Esophagus mucosa (tissue), 1 donor: ENCODE measurements around the gene MSH3. TPM values are rescaled to one million over a fixed set of nuclear protein-coding genes. Genes with fewer than 3 reads are reported as not detected.
"Not testable (repeated sequence)": the region's sequence is repeated elsewhere in the genome, so short reads cannot be mapped to it uniquely, and the experiment has no call there.

Source experiments
- ATAC-seq: fragments of 200-7000 bp; cut with Tn5 transposase; one replicate; pipeline ENCODE4 v1.9.1; 2020
- total RNA-seq: library from RNA; stranded (reverse); gene quantifications from one replicate; pipeline ENCODE4 v1.2.4, GENCODE V29; 2023
- donor health status: DM: yes; HTN: yes; CAD: no.

Gene MSH3
- total RNA-seq, 1 donor from 2014 or later, result 11.4 TPM

GRCh38 chr5:80860924-80861613 is 206.6 kb downstream of the MSH3 start:
- no peak for ATAC-seq

DNA sequence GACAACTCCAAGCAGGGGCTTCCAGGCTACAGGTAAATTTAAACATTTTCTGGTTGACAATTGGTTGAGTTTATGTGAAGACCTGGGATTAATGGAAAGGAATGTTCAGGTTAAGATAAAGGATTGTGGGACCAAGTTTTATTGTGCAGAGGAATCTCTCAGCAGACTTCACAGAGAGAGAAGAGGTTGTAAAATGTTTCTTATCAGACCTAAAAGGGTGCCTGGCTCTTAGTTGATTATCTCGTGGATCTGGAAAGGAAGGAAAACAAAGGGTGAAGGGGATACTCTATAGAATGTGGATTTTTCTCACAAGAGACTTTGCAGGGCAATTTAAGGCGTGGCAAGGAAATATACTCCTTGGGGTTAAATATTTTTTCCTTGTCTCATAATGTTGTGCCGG is 209.3 kb downstream of the MSH3 start:
- no peak for ATAC-seq

- ATAC-seq, result no peak
Measured at GRCh38 chr5:80864109-80864508, 209.7 kb downstream of the MSH3 start.

DNA sequence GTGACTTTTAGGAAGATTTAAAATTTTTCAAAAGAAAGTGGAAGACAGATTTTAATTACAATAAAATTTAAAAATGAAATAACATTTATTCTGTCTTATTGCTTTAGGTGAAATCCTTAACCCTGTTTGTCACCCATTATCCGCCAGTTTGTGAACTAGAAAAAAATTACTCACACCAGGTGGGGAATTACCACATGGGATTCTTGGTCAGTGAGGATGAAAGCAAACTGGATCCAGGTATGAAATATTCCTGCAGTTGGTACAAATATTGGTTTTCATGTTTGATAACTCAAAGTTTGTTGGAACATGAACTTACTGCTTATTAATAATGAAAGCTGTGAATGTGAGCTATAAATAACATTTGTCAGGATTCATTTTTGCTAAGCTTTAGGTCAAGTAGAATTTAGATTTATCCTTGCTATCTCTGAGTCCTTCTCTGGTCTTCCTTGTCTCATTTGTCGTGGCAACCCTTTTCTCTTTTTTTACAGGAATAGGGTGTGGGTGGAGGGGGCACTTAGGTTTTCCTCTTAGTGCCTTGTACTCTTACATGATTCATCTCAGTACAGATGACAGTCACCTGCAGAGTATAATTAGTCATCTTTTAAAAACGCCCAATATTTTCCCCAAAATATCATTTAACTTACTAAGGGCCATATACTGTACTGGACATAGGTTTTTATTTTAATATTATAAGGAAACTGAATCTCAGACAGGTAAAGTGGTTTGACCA is 210.4 kb downstream of the MSH3 start:
- ATAC-seq, result no peak

DNA sequence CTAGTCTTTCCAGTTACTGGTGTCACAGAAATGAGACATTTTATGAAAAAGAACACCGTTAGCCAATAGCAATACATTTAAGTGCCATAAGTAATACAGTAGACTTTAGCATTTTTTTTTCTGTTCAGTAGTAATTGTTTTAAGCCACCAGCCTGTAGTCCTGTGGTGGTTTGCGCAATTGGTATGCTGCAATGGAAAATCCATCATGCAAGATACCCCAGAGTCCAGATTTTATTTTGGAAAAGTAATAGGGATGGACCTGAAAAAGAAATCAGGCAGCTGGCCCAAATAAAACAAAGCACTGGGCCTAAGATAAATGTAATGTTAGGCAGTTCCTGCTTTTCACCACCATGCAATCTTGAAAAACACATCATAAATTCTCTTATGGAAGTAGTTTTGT is 211.1 kb downstream of the MSH3 start:
- no peak for ATAC-seq

DNA sequence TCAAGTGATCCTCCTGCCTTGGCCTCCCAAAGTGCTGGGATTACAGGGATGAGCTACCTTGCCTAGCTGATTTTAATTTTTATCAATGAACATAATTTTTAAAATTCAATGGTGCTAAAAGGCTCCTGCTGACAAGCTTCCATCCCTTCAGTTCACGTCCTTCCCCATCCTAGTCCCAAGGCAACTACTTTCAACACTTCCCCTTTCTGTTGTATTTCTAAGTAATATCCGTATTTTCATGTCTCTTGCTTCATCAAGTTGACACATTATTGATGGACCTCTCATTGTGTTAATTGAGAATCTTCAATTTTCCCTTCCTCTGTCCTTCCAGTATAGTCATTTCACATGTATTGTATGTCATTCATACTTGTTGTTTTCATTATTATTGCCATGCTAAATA is 211.9 kb downstream of the MSH3 start:
- ATAC-seq, result no peak

DNA sequence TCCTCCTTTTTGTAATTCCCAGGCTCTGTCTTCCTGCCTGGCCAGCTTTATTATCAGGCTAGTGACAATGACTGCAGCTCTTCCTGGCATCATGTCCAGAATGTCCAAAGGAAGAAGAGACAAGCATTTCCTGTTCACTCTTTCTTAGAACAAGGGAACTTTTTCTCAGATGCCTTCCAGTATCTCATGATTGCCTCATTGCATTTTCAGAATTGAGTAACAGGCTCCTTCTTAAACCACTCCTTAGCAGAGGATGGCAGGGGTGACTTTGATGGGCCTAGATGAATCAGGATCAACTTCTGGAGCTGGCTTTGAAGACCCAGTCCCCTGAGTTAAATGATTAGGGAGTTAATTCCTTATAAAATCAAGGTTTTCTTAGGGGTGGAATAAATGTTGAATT is 212.8 kb downstream of the MSH3 start:
- ATAC-seq, result no peak

DNA sequence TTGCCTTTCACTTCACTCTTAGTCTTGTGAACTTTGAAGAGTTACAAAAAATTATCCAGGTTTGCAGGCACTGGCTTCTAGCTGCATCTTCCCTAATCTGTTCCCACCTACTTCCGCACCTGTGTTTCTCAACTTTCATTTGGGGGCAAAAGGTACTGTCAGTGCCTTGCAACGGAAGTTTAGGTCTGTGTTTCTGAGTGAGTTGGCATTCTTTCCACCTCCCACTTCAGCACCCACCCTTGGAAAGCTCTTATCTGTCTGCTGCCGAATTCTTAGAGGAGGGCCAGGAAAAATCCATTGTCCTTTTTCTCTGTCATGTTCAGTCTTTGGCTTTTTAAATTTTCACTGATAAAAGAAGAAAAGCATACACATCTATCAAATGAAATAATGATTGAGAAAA is 216.0 kb downstream of the MSH3 start:
- no peak for ATAC-seq

- peak; percentile 37 for ATAC-seq
Measured at GRCh38 chr5:80871541-80871961, 217.1 kb downstream of the MSH3 start.

- ATAC-seq, result no peak
Measured at GRCh38 chr5:80874162-80874561, 219.7 kb downstream of the MSH3 start.

DNA sequence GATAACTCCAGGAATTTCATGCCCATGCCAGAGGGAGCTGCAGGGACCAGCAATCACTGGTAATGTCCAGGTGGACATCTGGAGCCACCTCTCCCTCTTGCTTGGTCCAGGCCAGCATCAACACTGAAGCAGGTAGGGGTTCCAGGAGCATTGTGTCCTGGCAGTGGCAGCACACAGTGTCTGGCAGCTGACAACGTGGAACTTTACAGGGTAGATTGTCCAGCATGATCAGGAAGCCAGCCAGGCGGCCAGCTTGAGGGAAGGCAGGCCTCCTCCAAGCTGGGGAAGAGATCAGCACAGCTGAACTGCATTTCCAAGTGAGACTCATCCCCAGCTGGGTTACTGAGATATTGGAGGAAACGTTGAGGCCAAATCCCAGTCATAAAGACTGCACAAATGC is 223.1 kb downstream of the MSH3 start:
- no peak for ATAC-seq

DNA sequence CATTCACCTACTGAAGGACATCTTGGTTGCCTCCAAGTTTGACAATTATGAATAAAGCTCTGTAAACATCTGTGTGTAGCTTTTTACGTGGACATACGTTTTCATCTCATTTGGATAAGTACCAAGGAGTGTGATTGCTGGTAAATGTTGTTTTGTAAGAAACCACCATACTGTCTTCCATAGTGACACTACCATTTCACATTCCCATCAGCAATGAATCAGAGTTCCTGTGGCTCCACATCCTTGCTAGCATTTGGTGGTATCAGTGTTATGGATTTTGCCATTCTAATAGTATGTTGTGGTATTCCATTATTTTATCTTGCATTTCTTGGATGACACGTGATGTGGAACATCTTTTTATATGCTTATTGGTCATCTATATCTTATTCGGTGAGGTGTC is 227.3 kb downstream of the MSH3 start:
- no peak for ATAC-seq

GRCh38 chr5:80883390-80883789 is 228.9 kb downstream of the MSH3 start:
- not testable (repeated sequence) for ATAC-seq

GRCh38 chr5:80884086-80884813 is 229.8 kb downstream of the MSH3 start:
- ATAC-seq, result no peak

- no peak for ATAC-seq
Measured at GRCh38 chr5:80884929-80885328, 230.5 kb downstream of the MSH3 start.

DNA sequence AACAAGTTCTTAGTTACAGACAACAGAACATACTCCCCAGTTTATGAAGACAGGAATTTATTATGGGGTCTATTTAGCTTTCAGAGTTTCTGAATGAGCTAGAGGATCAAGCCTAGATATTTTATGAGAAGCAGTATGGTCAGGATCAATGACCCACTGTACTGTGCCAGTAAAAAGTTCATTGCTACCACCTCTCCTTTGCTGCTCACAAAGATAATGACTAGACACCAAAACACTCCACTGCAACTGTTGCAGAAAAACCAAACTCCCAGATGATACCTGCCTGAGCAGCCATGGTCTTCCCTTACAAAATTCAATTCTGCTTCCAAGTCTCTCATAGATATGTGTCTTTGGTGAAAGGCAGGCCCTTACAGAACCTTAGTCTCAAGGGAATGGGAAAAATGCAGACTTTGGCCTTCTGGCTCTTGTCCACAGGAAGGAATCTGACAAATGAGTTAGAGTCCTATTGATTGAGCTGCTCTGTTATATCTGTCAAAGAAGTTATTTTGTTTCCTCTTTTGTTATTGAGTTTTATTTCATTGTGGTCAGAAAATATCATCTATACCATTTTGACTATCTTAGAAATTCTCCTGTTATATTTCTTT is 231.0 kb downstream of the MSH3 start:
- ATAC-seq, result no peak

DNA sequence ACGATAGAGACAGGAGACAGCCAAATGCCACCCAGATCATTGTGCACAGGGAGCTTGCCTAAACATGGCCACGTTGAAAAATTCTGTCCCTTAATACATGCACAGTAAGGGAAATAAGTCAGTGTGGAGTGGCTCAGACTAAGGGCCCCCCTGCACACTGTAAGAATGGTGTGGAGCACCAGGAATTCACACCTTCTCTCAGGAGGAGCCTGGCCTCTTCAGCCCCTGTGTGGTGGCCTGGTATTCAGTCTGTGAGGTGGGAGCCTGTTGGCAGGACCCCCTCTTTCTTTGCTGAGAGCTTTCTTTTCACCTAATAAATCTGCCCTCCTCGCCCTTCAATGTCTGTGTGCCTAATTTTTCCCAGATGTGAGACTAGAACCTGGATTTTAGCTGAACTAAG is 239.6 kb downstream of the MSH3 start:
- ATAC-seq, result no peak

GRCh38 chr5:80895523-80895922 is 241.1 kb downstream of the MSH3 start:
- no peak for ATAC-seq

- ATAC-seq, result not testable (repeated sequence)
Measured at GRCh38 chr5:80902624-80903023, 248.2 kb downstream of the MSH3 start.

DNA sequence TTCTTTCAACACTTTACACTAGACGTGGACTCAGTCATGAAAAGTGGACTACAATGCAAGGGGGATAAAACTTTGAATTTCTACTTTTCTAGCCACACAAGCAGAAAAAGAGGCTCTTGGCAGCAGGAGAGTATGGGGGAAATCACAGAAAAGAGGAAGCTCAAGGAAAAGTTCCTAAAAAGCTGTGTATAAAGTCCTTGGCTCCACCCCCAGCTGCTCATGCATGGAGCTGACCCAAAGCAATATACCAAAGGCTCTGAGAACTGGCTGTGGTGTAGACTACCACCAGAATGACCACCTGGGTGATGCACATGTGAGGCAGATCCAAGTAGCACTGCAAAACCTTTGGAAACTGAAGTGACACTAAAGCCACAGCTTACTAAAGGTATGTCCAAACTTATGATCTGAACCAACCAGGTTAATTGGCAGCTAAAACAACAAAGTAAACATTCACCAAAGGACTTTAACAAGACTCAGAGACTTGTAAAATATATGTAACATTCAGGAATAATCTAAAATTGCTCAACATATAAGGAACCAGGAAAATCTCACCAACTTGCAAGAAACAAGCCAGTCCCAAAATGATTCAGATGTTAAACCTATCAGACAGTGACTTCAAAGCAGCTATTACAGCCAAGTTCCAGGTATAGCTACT is 250.2 kb downstream of the MSH3 start:
- ATAC-seq, result no peak

GRCh38 chr5:80905405-80905804 is 251.0 kb downstream of the MSH3 start:
- ATAC-seq, result no peak

- ATAC-seq, result no peak
Measured at GRCh38 chr5:80912479-80912878, 258.0 kb downstream of the MSH3 start.

DNA sequence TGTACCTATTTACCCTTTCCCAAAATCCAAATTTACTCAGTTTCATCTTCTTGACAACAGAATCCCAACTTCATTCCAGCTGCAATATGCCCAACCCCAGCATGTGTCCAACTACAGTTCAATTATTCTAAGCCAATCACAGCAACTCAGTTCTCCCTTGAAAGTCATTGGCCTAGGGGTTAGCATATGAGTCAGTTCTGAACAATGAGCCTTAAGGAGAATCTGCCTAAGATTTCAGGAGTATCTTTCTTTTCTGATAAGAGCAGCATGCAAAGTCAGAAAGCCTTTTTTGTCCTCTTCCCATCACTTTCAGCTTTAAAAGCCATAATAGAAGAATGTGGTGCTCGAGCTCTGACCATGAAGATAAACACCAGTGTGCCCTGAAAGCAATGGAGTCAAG is 261.3 kb downstream of the MSH3 start:
- ATAC-seq, result no peak
